ENCODE data around the gene KLHL25. TPM values are rescaled to one million over a fixed set of nuclear protein-coding genes. Genes with fewer than 3 reads are reported as not detected.

KLHL25 gene
- total and polyA plus RNA-seq, 2 of the 13 experiments (the other 11 are each of a cell fraction or from before 2014, with no cell fraction given), result 3.7 to 8.2 TPM

DNA sequence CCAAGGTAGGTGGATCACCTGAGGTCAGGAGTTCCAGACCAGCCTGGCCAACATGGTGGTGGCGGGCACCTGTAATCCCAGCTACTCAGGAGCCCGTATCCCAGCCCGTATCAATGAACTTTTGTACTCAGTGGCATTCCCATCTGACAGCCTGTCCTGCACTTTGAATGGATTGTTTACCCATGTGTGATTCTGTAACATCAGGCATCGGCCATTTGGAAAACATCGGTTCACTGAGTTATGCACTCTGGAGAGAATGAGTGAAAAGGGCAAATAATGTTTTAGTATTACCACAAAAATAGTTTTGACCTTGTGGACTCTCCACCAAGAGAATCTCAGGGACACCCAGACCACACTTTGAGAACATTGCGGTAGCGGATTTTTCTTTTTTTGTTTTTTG, 13.6 kb downstream of the KLHL25 start (continued):
- TF ChIP-seq, protein P1, sequence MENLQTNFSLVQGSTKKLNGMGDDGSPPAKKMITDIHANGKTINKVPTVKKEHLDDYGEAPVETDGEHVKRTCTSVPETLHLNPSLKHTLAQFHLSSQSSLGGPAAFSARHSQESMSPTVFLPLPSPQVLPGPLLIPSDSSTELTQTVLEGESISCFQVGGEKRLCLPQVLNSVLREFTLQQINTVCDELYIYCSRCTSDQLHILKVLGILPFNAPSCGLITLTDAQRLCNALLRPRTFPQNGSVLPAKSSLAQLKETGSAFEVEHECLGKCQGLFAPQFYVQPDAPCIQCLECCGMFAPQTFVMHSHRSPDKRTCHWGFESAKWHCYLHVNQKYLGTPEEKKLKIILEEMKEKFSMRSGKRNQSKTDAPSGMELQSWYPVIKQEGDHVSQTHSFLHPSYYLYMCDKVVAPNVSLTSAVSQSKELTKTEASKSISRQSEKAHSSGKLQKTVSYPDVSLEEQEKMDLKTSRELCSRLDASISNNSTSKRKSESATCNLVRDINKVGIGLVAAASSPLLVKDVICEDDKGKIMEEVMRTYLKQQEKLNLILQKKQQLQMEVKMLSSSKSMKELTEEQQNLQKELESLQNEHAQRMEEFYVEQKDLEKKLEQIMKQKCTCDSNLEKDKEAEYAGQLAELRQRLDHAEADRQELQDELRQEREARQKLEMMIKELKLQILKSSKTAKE (CRISPR knock-in tag; IDR thresholded peaks at IDR 0.05; ENCODE audit: borderline replicate concordance), result 0 out of 2 replicates have a peak, but pooled peaks have one; percentile 35
- no peak for TF ChIP-seq RFX3 (CRISPR knock-in tag; IDR thresholded peaks at IDR 0.05)
- no peak for TF ChIP-seq CHCHD3 (CRISPR knock-in tag; IDR thresholded peaks at IDR 0.05)
- TF ChIP-seq, protein P2, sequence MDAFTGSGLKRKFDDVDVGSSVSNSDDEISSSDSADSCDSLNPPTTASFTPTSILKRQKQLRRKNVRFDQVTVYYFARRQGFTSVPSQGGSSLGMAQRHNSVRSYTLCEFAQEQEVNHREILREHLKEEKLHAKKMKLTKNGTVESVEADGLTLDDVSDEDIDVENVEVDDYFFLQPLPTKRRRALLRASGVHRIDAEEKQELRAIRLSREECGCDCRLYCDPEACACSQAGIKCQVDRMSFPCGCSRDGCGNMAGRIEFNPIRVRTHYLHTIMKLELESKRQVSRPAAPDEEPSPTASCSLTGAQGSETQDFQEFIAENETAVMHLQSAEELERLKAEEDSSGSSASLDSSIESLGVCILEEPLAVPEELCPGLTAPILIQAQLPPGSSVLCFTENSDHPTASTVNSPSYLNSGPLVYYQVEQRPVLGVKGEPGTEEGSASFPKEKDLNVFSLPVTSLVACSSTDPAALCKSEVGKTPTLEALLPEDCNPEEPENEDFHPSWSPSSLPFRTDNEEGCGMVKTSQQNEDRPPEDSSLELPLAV (CRISPR knock-in tag; conservative IDR thresholded peaks at IDR 0.05; ENCODE audit: low read depth), result no peak
- no peak for TF ChIP-seq GFI1 (CRISPR knock-in tag; IDR thresholded peaks at IDR 0.05; ENCODE audit: borderline replicate concordance)
- TF ChIP-seq GPN1 (CRISPR knock-in tag; IDR thresholded peaks at IDR 0.05; ENCODE audit: borderline replicate concordance), result no peak
- peak; percentile 78 for TF ChIP-seq HDAC2 (CRISPR knock-in tag; IDR thresholded peaks at IDR 0.05)
- no peak for TF ChIP-seq PLSCR1 (CRISPR knock-in tag; IDR thresholded peaks at IDR 0.05; ENCODE audit: borderline replicate concordance)
- no peak for TF ChIP-seq ZNF18 (CRISPR knock-in tag; IDR thresholded peaks at IDR 0.05; ENCODE audit: insufficient replicate concordance)
- no peak; the same call in 1 of the 2 replicates for TF ChIP-seq SSRP1 (CRISPR knock-in tag; IDR thresholded peaks at IDR 0.05)
- TF ChIP-seq CTCF (CRISPR knock-in tag; IDR thresholded peaks at IDR 0.05), result no peak
- no peak for TF ChIP-seq NFYB (CRISPR knock-in tag; IDR thresholded peaks at IDR 0.05)
- TF ChIP-seq, protein P3, sequence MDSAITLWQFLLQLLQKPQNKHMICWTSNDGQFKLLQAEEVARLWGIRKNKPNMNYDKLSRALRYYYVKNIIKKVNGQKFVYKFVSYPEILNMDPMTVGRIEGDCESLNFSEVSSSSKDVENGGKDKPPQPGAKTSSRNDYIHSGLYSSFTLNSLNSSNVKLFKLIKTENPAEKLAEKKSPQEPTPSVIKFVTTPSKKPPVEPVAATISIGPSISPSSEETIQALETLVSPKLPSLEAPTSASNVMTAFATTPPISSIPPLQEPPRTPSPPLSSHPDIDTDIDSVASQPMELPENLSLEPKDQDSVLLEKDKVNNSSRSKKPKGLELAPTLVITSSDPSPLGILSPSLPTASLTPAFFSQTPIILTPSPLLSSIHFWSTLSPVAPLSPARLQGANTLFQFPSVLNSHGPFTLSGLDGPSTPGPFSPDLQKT (CRISPR knock-in tag; IDR thresholded peaks at IDR 0.05; ENCODE audit: borderline replicate concordance), result no peak
- TF ChIP-seq ARID2 (CRISPR knock-in tag; IDR thresholded peaks at IDR 0.05; ENCODE audit: borderline replicate concordance), result no peak
- TF ChIP-seq ZMAT3 (CRISPR knock-in tag; conservative IDR thresholded peaks at IDR 0.05), result no peak
- TF ChIP-seq ESRRA (CRISPR knock-in tag; IDR thresholded peaks at IDR 0.05; ENCODE audit: low read depth), result 0 out of 2 replicates have a peak, but pooled peaks have one; percentile 27
- no peak for TF ChIP-seq RARG (CRISPR knock-in tag; IDR thresholded peaks at IDR 0.05; ENCODE audit: low read depth)
- no peak for TF ChIP-seq ZNF605 (CRISPR knock-in tag; IDR thresholded peaks at IDR 0.05)
- TF ChIP-seq, protein P4, sequence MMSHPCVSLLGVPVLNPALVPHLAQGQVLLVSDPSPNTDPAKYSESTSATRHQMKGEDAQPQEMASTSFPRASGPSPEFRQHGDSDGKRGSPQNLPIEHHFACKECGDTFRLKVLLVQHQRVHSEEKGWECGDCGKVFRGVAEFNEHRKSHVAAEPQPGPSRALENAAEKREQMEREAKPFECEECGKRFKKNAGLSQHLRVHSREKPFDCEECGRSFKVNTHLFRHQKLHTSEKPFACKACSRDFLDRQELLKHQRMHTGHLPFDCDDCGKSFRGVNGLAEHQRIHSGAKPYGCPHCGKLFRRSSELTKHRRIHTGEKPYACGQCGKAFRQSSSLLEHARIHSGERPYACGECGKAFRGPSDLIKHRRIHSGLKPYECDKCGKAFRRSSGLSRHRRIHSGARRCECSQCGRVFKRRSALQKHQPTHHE (CRISPR knock-in tag; IDR thresholded peaks at IDR 0.05; ENCODE audit: borderline replicate concordance), result no peak
- TF ChIP-seq ZBTB7A (CRISPR knock-in tag; IDR thresholded peaks at IDR 0.05), result no peak

All from HepG2 (cell line).